Skeletal muscle cell (primary cell): ENCODE data around the gene LECT2.

Experiments used
- DNase-seq: peaks from one replicate; pipeline ENCODE4 v3.0.0-alpha.2; 2010; ENCODE audit warnings: low read depth
- H3K4me3 ChIP-seq: 2 replicates; pipeline ENCODE4 v1.5.1; 2011; ENCODE audit warnings: low read depth, mild to moderate bottlenecking, control low read depth, low read length, moderate library complexity

The LECT2 gene

GRCh38 chr5:135980620-135981019 is 25.8 kb upstream of the LECT2 start:
- H3K4me3 ChIP-seq: no peak overlapping the region

GRCh38 chr5:135979510-135979909 is 24.7 kb upstream of the LECT2 start:
- DNase-seq: peak; percentile 82
- no peak overlapping the region for H3K4me3 ChIP-seq

More at GRCh38 chr5:135980620-135981019, 25.8 kb upstream of the LECT2 start:
- no peak for DNase-seq

DNA sequence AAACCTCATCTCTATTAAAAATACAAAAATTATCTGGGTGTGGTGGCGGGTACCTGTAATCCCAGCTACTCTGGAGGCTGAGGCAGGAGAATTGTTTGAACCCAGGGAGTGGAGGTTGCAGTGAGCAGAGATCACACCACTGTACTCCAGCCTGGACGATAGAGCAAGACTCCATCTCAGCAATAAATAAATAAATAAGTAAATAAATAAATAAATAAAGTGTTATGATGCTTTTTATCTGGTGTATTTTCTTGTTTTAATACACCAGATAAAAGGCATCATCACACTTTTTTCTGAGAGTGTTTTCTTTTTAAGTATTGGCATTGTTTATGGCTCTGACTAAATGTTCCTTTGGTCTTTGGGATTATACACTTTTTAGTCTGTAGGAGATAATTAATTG is 24.2 kb upstream of the LECT2 start:
- no peak for DNase-seq
- no peak overlapping the region for H3K4me3 ChIP-seq

GRCh38 chr5:135978212-135978631 is 23.4 kb upstream of the LECT2 start:
- no peak overlapping the region for H3K4me3 ChIP-seq
- no peak for DNase-seq

- no peak for DNase-seq
- H3K4me3 ChIP-seq: no peak overlapping the region
Measured at GRCh38 chr5:135977375-135977928, 22.7 kb upstream of the LECT2 start.

DNA sequence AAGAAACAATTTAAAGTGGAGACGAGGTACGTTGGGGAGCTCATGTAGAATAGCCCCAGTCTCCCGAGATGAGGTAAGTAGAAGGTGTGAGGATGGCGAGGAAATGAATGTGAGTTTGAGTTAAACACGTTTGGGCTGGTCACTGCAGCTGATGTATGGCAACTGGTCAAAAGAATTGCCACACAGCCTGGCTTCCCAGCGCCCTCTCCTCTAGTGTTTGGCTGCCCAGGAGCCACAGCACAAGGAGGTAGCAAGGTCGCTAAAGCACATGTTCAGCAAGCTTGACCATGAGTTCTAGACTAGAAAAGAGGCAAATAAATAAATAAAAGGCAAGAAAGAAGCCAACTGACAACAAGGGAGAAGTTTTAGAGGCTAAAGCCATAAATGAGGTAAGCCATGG is 21.4 kb upstream of the LECT2 start:
- H3K4me3 ChIP-seq: no peak overlapping the region
- DNase-seq: no peak

DNA sequence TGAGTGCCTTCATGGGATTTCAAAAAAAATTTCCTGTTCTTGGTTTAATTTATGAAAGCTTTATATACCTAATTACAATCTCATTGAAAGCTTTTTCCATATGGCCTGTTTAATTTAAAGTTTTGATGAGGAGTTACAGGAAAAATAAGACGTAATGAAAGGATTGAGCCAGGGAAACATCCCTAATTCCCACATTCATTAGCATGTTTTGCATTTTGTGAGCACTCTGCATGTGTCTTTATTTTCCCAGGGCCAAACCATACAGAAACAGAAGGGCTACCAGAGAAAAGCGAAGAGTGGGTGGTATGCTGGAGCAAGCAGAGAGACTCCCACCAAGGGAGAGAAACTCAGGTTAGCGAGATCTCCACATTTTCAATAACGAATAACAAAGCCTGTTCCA is 20.3 kb upstream of the LECT2 start:
- no peak overlapping the region for H3K4me3 ChIP-seq
- DNase-seq: no peak

DNA sequence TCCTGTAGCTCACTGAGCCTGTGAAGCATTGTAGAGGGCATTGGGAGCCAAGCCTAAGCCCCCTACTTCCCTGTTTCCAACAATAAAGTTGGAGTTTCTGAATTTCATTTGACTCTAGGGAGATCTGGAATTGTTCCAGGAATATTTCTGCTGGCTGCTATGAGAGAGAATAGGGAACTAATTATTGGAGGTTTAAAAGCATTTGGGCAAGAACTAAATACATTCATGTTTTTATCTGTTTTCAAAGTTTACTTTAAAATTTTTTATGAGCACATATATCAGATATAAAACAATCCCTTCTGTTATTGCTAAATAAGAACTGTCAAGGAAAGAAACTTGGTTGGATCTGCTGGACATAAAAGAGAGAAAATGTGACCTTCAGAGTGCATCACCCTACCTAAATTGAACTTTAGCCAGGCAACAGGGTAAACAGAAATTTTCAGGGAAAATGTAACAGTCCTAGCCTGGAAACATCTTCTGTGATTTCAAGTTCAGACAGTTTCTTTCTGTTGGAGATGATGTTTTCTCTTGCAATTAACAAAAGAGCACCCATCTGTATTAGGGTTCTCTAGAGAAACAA is 19.3 kb upstream of the LECT2 start:
- no peak for DNase-seq

GRCh38 chr5:135973323-135974020 is 18.7 kb upstream of the LECT2 start:
- DNase-seq: peak; percentile 68
- no peak overlapping the region for H3K4me3 ChIP-seq

More for the DNA sequence above, 19.3 kb upstream of the LECT2 start:
- no peak overlapping the region for H3K4me3 ChIP-seq

GRCh38 chr5:135971701-135972100 is 16.9 kb upstream of the LECT2 start:
- no peak overlapping the region for H3K4me3 ChIP-seq
- DNase-seq: no peak

GRCh38 chr5:135966790-135967189 is 12.0 kb upstream of the LECT2 start:
- DNase-seq: no peak
- H3K4me3 ChIP-seq: no peak overlapping the region

GRCh38 chr5:135966165-135966564 is 11.4 kb upstream of the LECT2 start:
- no peak overlapping the region for H3K4me3 ChIP-seq
- DNase-seq: no peak

GRCh38 chr5:135965504-135965903 is 10.7 kb upstream of the LECT2 start:
- H3K4me3 ChIP-seq: no peak overlapping the region
- DNase-seq: no peak

- H3K4me3 ChIP-seq: no peak overlapping the region
- no peak for DNase-seq
Measured at GRCh38 chr5:135964670-135965320, 10.0 kb upstream of the LECT2 start.

GRCh38 chr5:135955525-135955924 is 742 bp upstream of the LECT2 start:
- DNase-seq: no peak
- no peak overlapping the region for H3K4me3 ChIP-seq

- no peak for DNase-seq
- H3K4me3 ChIP-seq: no peak overlapping the region
Measured at GRCh38 chr5:135953850-135954249, 933 bp downstream of the LECT2 start.

DNA sequence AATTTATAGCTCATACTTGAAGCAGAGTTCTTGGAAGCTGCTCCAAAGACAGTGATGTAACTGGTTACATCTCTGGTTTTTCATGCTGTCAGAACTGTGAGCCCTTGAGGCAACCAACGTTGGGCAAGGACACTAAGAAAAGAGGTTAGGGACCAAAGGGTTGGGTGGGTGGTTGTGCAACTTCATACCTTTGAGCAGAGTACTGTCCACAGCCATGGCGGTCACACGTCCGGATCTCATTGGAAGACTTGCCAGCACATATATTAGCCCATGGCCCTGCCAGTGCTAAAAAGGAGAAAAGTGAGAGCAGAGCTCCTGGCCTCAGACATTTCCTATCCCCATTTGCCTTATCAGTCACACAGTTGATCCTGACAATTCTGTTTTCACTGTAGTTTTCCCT is 2.1 kb downstream of the LECT2 start:
- no peak overlapping the region for H3K4me3 ChIP-seq
- DNase-seq: no peak

- DNase-seq: no peak
- H3K4me3 ChIP-seq: no peak overlapping the region
Measured at GRCh38 chr5:135951807-135952206, 3.0 kb downstream of the LECT2 start.

DNA sequence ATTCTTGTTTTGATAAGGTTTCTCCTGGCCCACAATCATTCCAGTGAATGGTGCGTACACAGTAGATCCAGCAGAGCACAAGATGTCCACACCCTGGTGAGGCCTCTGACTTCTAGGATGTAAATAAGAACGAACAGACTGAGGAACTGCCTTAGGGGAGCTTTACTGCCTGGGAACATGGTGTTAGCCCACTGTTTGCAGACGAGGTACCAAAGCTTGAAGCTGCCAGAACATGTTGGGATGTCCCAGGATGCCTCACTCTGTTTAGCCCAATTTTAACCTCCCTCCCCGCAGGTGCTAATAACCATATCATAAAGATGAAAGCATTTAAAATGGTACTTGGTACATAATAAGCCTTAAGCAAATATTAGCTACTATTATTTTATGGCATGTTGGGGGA is 3.5 kb downstream of the LECT2 start:
- DNase-seq: no peak
- no peak overlapping the region for H3K4me3 ChIP-seq

DNA sequence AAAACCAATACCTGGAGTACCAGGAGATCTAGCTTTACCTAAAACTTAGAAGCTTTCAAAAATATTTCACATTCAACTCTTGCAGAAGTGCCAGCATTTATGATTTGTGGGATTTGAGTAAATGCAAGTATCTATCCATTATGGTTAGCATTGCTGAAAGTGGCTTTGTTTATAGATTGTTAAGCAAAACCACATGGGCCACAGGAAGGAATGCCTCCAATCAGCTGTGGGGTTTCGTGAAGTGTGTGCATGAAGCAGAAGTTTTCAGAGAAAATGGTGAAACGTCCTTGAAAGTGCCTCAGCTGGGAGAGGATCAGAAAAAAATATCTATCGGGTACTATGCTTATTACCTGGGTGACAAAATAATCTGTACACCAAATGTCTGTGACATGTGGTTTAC is 4.2 kb downstream of the LECT2 start:
- no peak for DNase-seq
- no peak overlapping the region for H3K4me3 ChIP-seq
